ENCODE data around the gene CYP3A4.

The CYP3A4 gene

DNA sequence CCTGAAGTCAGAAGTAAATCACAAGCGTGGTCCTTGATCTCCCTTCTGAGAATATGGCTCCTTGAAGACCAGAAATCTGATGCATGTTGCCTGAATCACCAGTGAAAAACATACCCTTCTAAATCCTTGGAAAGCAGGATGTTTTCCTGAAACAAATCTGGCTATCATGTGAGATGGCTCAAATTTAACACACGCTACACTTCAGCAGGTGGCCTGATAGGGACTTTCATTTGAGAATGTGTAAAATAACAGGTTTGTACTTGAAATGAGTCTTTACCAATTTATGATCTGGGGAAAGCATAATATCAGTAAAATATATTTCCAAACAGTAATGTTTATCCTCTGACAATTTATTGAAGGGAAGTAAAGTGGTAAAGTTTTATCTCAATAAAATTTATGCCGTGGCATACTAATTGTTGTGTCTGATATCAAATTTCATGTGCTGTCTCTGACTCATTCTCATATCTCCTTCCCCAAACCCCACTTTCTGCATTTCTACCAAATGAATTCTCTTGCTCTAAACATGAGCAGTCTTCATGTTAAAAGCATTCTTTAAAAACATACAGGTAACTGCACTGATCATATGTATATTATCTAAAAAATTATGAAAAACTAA, 17.4 kb downstream of the CYP3A4 start:
- TF ChIP-seq SIN3A (IDR thresholded peaks at IDR 0.05; ENCODE audit: borderline replicate concordance, insufficient read depth, low read length) (no peak), TAF1 (IDR thresholded peaks at IDR 0.05; ENCODE audit: borderline replicate concordance, insufficient read depth, low read length) (no peak), FOXP2 (optimal IDR thresholded peaks at IDR 0.05; ENCODE audit: borderline replicate concordance, extremely low read depth, extremely low read length, insufficient read depth) (no peak), POLR2AphosphoS5 (IDR thresholded peaks at IDR 0.05; ENCODE audit: low read depth, low read length) (no peak), REST (IDR thresholded peaks at IDR 0.05; ENCODE audit: insufficient read depth in 1 of 2, low read depth in 2 of 2, low read length in 2 of 2) (no peak)

DNA sequence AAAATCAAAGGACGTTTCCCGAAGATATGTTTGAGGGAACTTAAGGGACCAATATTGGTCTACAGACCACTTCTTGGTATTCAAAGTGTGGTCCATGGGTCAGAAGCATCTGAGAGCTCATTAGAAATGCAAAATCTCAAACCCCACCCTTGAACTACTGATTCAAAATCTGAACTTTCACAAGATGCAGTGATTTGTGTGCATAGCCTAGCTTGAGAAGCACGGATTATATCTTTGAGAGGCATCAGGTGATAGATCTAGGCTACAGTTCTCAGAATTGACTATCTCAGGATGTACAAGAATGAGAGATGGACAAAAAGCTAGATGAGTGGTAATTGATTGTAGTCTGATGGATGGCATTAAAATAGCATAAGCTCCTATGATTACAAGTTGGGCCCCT, 19.5 kb downstream of the CYP3A4 start:
- TF ChIP-seq SIN3A (IDR thresholded peaks at IDR 0.05; ENCODE audit: borderline replicate concordance, insufficient read depth, low read length) (no peak), FOXP2 (optimal IDR thresholded peaks at IDR 0.05; ENCODE audit: borderline replicate concordance, extremely low read depth, extremely low read length, insufficient read depth) (no peak), REST (IDR thresholded peaks at IDR 0.05; ENCODE audit: insufficient read depth in 1 of 2, low read depth in 2 of 2, low read length in 2 of 2) (no peak), POLR2AphosphoS5 (IDR thresholded peaks at IDR 0.05; ENCODE audit: low read depth, low read length) (no peak), TAF1 (IDR thresholded peaks at IDR 0.05; ENCODE audit: borderline replicate concordance, insufficient read depth, low read length) (no peak)

DNA sequence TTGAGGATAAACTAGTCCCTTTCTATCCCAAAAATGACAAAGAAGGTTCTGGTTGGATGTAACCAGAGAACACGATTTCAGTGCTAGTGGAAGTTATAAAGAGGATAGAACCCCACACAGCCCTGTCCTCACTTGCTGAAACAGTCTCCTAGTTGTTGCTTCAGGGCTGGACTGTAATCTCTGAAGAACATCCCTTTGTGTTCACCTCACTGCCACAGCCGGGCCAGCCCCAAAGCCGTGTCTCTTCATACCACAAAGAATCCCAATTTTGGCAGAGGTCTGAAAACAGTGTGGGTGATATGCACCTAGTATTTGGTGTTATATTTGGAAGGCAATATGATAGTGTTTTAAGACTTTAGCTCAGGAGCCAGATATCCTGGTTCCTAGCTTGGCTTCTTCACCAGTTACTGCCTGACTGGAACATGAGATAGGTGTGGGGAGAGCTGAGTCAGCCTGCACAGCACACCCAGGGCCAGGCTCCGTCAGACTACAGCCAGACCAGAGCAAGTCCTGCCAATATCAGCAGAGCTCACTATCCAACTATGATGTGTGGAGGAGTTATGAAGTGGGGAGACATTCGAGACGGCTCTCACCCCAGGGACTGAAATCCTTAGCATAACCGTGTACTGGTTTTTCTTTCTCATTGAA, 21.2 kb downstream of the CYP3A4 start:
- TF ChIP-seq SIN3A (IDR thresholded peaks at IDR 0.05; ENCODE audit: borderline replicate concordance, insufficient read depth, low read length) (no peak), REST (IDR thresholded peaks at IDR 0.05; ENCODE audit: insufficient read depth in 1 of 2, low read depth in 2 of 2, low read length in 2 of 2) (no peak), FOXP2 (optimal IDR thresholded peaks at IDR 0.05; ENCODE audit: borderline replicate concordance, extremely low read depth, extremely low read length, insufficient read depth) (no peak), POLR2AphosphoS5 (IDR thresholded peaks at IDR 0.05; ENCODE audit: low read depth, low read length) (no peak), TAF1 (IDR thresholded peaks at IDR 0.05; ENCODE audit: borderline replicate concordance, insufficient read depth, low read length) (no peak)

GRCh38 chr7:99755085-99755484, 28.9 kb downstream of the CYP3A4 start:
- TF ChIP-seq FOXP2 (optimal IDR thresholded peaks at IDR 0.05; ENCODE audit: borderline replicate concordance, extremely low read depth, extremely low read length, insufficient read depth) (no peak), TAF1 (IDR thresholded peaks at IDR 0.05; ENCODE audit: borderline replicate concordance, insufficient read depth, low read length) (no peak), REST (IDR thresholded peaks at IDR 0.05; ENCODE audit: insufficient read depth in 1 of 2, low read depth in 2 of 2, low read length in 2 of 2) (no peak), POLR2AphosphoS5 (IDR thresholded peaks at IDR 0.05; ENCODE audit: low read depth, low read length) (no peak), SIN3A (IDR thresholded peaks at IDR 0.05; ENCODE audit: borderline replicate concordance, insufficient read depth, low read length) (no peak)

Measured in PFSK-1 (cell line).